ENCODE results near the gene COL26A1.

The COL26A1 gene

DNA sequence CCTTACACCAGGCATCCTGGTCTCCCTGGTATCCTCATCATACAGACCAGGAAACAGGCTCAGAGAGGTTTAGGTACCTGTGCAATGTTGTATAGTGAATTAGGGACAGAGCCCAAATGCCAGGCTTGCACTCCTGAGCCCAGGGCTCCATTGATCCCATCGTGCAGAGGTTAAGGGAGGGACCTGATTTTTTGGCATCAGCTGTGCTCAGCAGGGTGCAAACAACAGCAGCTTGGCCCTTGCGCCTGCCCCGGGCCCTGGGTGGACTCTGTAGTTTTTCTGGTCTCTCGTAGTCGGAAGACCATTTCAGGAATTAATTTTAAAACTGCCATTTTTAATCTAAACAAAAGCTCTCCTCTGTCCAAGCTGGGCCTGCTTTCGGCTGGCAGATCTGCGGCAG, 79.2 kb downstream of the COL26A1 start:
- Histone ChIP-seq H2AFZ (ENCODE audit: low read depth, low read length) (peak overlapping the region; percentile 3), H3K4ac (ENCODE audit: low read depth in 1 of 2, low read length in 2 of 2) (no peak overlapping the region), H2BK15ac (ENCODE audit: low read depth, poor library complexity, severe bottlenecking) (no peak overlapping the region), H3K27ac (ENCODE audit: low read length, poor library complexity, severe bottlenecking) (no peak overlapping the region), H4K91ac (ENCODE audit: low read length) (no peak overlapping the region), H2BK5ac (ENCODE audit: low read depth, low read length, poor library complexity, severe bottlenecking) (no peak overlapping the region), H3K79me1 (replicated peaks; ENCODE audit: low read length, poor library complexity, severe bottlenecking) (no peaks in the 10 kb centered on the region), H3K27me3 (ENCODE audit: control insufficient read depth in 1 of 2, insufficient read depth in 1 of 2, low read length in 2 of 2) (peaks cover 12 to 66% of the 10 kb centered on the region in 2 experiments), H3K23ac (ENCODE audit: low read length in 2 of 2) (no peak overlapping the region), H3K4me3 (ENCODE audit: insufficient read depth in 1 of 2, low read depth in 1 of 2, low read length in 2 of 2) (no peak overlapping the region), H3K36me3 (ENCODE audit: control insufficient read depth in 1 of 2, insufficient read depth in 2 of 2, low read depth in 1 of 2, low read length in 2 of 2) (no peaks in the 10 kb centered on the region), H3K4me1 (ENCODE audit: control insufficient read depth, insufficient read depth, low read depth, low read length) (peaks cover 3% of the 10 kb centered on the region), H2BK12ac (ENCODE audit: low read length in 2 of 2) (no peak overlapping the region), H2BK120ac (ENCODE audit: low read depth, low read length) (no peak overlapping the region), H3K4me2 (ENCODE audit: low read length, poor library complexity, severe bottlenecking) (no peak overlapping the region), H4K8ac (ENCODE audit: low read length) (no peak overlapping the region), H3K9me3 (ENCODE audit: control insufficient read depth, low read length) (no peaks in the 10 kb centered on the region), H3K18ac (ENCODE audit: low read depth in 1 of 2, low read length in 2 of 2) (no peak overlapping the region), H3K14ac (ENCODE audit: low read length in 2 of 2) (no peak overlapping the region), H2AK5ac (ENCODE audit: low read length, severe bottlenecking) (no peak overlapping the region), H3K9ac (ENCODE audit: low read length) (no peak overlapping the region)
- no peak for DNase-seq
- WGBS = 81% methylated on average over 7 of the region's 7 CpGs

DNA sequence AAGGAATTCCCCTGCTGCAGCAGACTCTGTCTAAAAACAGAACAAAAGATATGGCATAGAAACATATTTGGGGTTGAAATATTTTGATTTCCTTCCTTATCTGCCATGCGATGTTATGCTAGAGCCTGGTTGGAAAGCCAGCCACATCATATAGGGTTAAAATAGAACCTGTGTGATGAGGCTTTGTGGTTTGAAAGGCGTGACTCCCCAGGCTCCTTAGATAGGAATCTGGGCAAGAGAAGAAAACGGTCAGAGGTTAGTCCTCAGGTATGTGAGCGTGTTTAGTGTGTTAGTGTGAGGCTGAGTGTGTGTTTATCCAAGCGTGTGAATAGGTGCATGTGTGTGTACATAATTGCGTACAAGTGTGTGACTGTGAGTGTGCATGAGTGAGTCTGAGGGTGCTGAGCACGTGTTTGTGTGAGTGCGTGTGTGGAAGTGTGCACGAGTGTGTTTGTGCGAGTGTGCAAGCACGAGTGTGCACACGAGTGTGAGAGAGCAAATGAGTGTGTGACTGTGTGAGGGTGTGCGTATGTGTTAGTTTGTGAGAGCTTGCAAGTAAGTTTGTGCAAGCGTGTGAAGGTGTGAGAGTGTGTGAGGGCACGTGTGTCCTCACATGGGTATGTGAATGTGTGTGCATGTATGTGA, 79.9 kb downstream of the COL26A1 start:
- H3K9me3 ChIP-seq (ENCODE audit: control insufficient read depth, low read length) = no peaks in the 10 kb centered on the region
- whole genome bisulfite sequencing = 80% methylated on average over 15 of the region's 15 CpGs
- H2AK5ac ChIP-seq (ENCODE audit: low read length, severe bottlenecking) = no peak overlapping the region
- H3K4ac ChIP-seq (ENCODE audit: low read depth in 1 of 2, low read length in 2 of 2) = no peak overlapping the region
- H3K79me1 ChIP-seq (replicated peaks; ENCODE audit: low read length, poor library complexity, severe bottlenecking) = no peaks in the 10 kb centered on the region
- no peaks in the 10 kb centered on the region for H3K36me3 ChIP-seq (ENCODE audit: control insufficient read depth in 1 of 2, insufficient read depth in 2 of 2, low read depth in 1 of 2, low read length in 2 of 2)
- peaks cover 9 to 65% of the 10 kb centered on the region in 2 experiments for H3K27me3 ChIP-seq (ENCODE audit: control insufficient read depth in 1 of 2, insufficient read depth in 1 of 2, low read length in 2 of 2)
- no peak overlapping the region for H2BK15ac ChIP-seq (ENCODE audit: low read depth, poor library complexity, severe bottlenecking)
- no peak overlapping the region for H2BK12ac ChIP-seq (ENCODE audit: low read length in 2 of 2)
- no peak overlapping the region for H2AFZ ChIP-seq (ENCODE audit: low read depth, low read length)
- no peak overlapping the region for H3K27ac ChIP-seq (ENCODE audit: low read length, poor library complexity, severe bottlenecking)
- H3K4me2 ChIP-seq (ENCODE audit: low read length, poor library complexity, severe bottlenecking) = no peak overlapping the region
- H4K8ac ChIP-seq (ENCODE audit: low read length) = no peak overlapping the region
- no peak overlapping the region for H2BK5ac ChIP-seq (ENCODE audit: low read depth, low read length, poor library complexity, severe bottlenecking)
- DNase-seq = no peak
- H3K14ac ChIP-seq (ENCODE audit: low read length in 2 of 2) = peak overlapping the region in 1 of 2 experiments; percentile 19
- no peak overlapping the region for H3K4me3 ChIP-seq (ENCODE audit: insufficient read depth in 1 of 2, low read depth in 1 of 2, low read length in 2 of 2)
- H2BK120ac ChIP-seq (ENCODE audit: low read depth, low read length) = no peak overlapping the region
- no peak overlapping the region for H3K9ac ChIP-seq (ENCODE audit: low read length)
- no peak overlapping the region for H4K91ac ChIP-seq (ENCODE audit: low read length)
- H3K18ac ChIP-seq (ENCODE audit: low read depth in 1 of 2, low read length in 2 of 2) = no peak overlapping the region
- peak overlapping the region in 1 of 2 experiments; percentile 23 for H3K23ac ChIP-seq (ENCODE audit: low read length in 2 of 2)
- peaks cover 3% of the 10 kb centered on the region for H3K4me1 ChIP-seq (ENCODE audit: control insufficient read depth, insufficient read depth, low read depth, low read length)

DNA sequence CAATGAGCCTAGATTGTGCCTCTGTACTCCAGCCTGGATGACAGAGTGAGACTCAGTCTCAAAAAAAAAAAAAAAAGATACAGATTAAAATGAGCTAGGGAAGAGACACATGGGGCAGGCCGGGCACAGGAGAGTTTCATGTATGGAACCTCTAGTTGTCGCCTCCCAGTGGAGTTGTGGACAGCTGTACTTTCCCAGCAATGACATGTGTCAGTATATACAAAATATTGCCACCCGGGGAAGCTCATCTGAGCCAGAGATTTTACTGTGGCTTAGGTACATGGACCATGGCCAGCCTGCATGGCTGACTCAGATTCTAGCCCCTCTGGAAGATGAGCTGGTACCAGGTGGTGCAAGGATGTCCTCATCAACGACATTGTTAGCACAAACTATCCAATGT, 87.4 kb downstream of the COL26A1 start:
- H4K8ac ChIP-seq (ENCODE audit: low read length) = no peak overlapping the region
- H3K23ac ChIP-seq (ENCODE audit: low read length in 2 of 2) = no peak overlapping the region
- no peak overlapping the region for H2BK120ac ChIP-seq (ENCODE audit: low read depth, low read length)
- H2BK15ac ChIP-seq (ENCODE audit: low read depth, poor library complexity, severe bottlenecking) = no peak overlapping the region
- H3K4me1 ChIP-seq (ENCODE audit: control insufficient read depth, insufficient read depth, low read depth, low read length) = peaks cover 3% of the 10 kb centered on the region
- no peak overlapping the region for H3K14ac ChIP-seq (ENCODE audit: low read length in 2 of 2)
- no peak overlapping the region for H3K9ac ChIP-seq (ENCODE audit: low read length)
- H2AFZ ChIP-seq (ENCODE audit: low read depth, low read length) = no peak overlapping the region
- no peak for DNase-seq
- WGBS = 85% methylated on average over 4 of the region's 4 CpGs
- no peaks in the 10 kb centered on the region for H3K79me1 ChIP-seq (replicated peaks; ENCODE audit: low read length, poor library complexity, severe bottlenecking)
- H3K9me3 ChIP-seq (ENCODE audit: control insufficient read depth, low read length) = no peaks in the 10 kb centered on the region
- no peaks in the 10 kb centered on the region for H3K36me3 ChIP-seq (ENCODE audit: control insufficient read depth in 1 of 2, insufficient read depth in 2 of 2, low read depth in 1 of 2, low read length in 2 of 2)
- no peak overlapping the region for H2BK12ac ChIP-seq (ENCODE audit: low read length in 2 of 2)
- no peak overlapping the region for H3K4ac ChIP-seq (ENCODE audit: low read depth in 1 of 2, low read length in 2 of 2)
- peak overlapping the region in 1 of 2 experiments; percentile 22 for H3K4me3 ChIP-seq (ENCODE audit: insufficient read depth in 1 of 2, low read depth in 1 of 2, low read length in 2 of 2)
- no peak overlapping the region for H3K4me2 ChIP-seq (ENCODE audit: low read length, poor library complexity, severe bottlenecking)
- H2BK5ac ChIP-seq (ENCODE audit: low read depth, low read length, poor library complexity, severe bottlenecking) = no peak overlapping the region
- H3K27ac ChIP-seq (ENCODE audit: low read length, poor library complexity, severe bottlenecking) = no peak overlapping the region
- H3K18ac ChIP-seq (ENCODE audit: low read depth in 1 of 2, low read length in 2 of 2) = peak overlapping the region in 1 of 2 experiments; percentile 7
- peaks cover 26 to 52% of the 10 kb centered on the region in 2 experiments for H3K27me3 ChIP-seq (ENCODE audit: control insufficient read depth in 1 of 2, insufficient read depth in 1 of 2, low read length in 2 of 2)
- no peak overlapping the region for H4K91ac ChIP-seq (ENCODE audit: low read length)
- H2AK5ac ChIP-seq (ENCODE audit: low read length, severe bottlenecking) = no peak overlapping the region

DNA sequence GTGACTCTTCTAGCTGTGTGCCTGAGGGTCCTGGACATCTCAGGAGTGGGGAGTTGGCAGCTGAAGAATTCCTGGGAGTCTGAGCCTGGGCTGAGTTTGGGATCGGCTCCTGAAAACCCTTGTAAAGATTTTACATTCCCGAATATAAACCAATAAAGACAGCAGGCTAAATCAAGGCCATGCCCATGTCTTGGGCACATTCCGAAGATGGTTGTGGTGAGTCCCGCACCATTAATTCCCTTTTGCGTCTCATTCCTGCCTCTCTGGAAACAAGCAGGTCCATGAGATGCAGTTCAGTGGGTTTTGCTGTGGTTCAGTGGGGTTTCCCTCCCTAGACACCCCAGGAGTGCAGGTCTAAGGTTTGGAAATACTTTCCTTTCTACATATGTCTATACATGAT, 90.9 kb downstream of the COL26A1 start:
- Histone ChIP-seq H2BK5ac (ENCODE audit: low read depth, low read length, poor library complexity, severe bottlenecking) (no peak overlapping the region), H3K36me3 (ENCODE audit: control insufficient read depth in 1 of 2, insufficient read depth in 2 of 2, low read depth in 1 of 2, low read length in 2 of 2) (no peaks in the 10 kb centered on the region), H2AFZ (ENCODE audit: low read depth, low read length) (no peak overlapping the region), H3K14ac (ENCODE audit: low read length in 2 of 2) (no peak overlapping the region), H3K23ac (ENCODE audit: low read length in 2 of 2) (no peak overlapping the region), H3K4ac (ENCODE audit: low read depth in 1 of 2, low read length in 2 of 2) (no peak overlapping the region), H3K18ac (ENCODE audit: low read depth in 1 of 2, low read length in 2 of 2) (no peak overlapping the region), H2AK5ac (ENCODE audit: low read length, severe bottlenecking) (peak overlapping the region; percentile 27), H3K9ac (ENCODE audit: low read length) (no peak overlapping the region), H2BK120ac (ENCODE audit: low read depth, low read length) (no peak overlapping the region), H2BK12ac (ENCODE audit: low read length in 2 of 2) (no peak overlapping the region), H3K4me1 (ENCODE audit: control insufficient read depth, insufficient read depth, low read depth, low read length) (peaks cover 3% of the 10 kb centered on the region), H4K91ac (ENCODE audit: low read length) (no peak overlapping the region), H4K8ac (ENCODE audit: low read length) (no peak overlapping the region), H3K4me2 (ENCODE audit: low read length, poor library complexity, severe bottlenecking) (peak overlapping the region; percentile 59), H3K27me3 (ENCODE audit: control insufficient read depth in 1 of 2, insufficient read depth in 1 of 2, low read length in 2 of 2) (peaks cover 14 to 27% of the 10 kb centered on the region in 2 experiments), H3K27ac (ENCODE audit: low read length, poor library complexity, severe bottlenecking) (peak overlapping the region; percentile 87), H2BK15ac (ENCODE audit: low read depth, poor library complexity, severe bottlenecking) (no peak overlapping the region), H3K9me3 (ENCODE audit: control insufficient read depth, low read length) (no peaks in the 10 kb centered on the region), H3K79me1 (replicated peaks; ENCODE audit: low read length, poor library complexity, severe bottlenecking) (no peaks in the 10 kb centered on the region), H3K4me3 (ENCODE audit: insufficient read depth in 1 of 2, low read depth in 1 of 2, low read length in 2 of 2) (no peak overlapping the region)
- no peak for DNase-seq
- WGBS = 93% methylated on average over 4 of the region's 5 CpGs

Measured in mesenchymal stem cell (in vitro differentiated cells and primary cell).